PC-9 (cell line): ENCODE measurements around the gene TMEM63B.

Experiments used
- EZH2 ChIP-seq: fragments of 200-600 bp; sonication (generic); IDR thresholded peaks from 2 replicates; pipeline ENCODE4 v1.8.0; 2017; ENCODE audit warnings: antibody characterized with exemption, low read depth
- TF ChIP-seq, protein P1 (sequence below): fragments of 200-600 bp; sonication (generic); conservative IDR thresholded peaks from 2 replicates; pipeline ENCODE4 v1.6.1; 2017; ENCODE audit warnings: mixed run types, antibody characterized with exemption, mild to moderate bottlenecking, moderate library complexity

- TF ChIP-seq, protein P1, sequence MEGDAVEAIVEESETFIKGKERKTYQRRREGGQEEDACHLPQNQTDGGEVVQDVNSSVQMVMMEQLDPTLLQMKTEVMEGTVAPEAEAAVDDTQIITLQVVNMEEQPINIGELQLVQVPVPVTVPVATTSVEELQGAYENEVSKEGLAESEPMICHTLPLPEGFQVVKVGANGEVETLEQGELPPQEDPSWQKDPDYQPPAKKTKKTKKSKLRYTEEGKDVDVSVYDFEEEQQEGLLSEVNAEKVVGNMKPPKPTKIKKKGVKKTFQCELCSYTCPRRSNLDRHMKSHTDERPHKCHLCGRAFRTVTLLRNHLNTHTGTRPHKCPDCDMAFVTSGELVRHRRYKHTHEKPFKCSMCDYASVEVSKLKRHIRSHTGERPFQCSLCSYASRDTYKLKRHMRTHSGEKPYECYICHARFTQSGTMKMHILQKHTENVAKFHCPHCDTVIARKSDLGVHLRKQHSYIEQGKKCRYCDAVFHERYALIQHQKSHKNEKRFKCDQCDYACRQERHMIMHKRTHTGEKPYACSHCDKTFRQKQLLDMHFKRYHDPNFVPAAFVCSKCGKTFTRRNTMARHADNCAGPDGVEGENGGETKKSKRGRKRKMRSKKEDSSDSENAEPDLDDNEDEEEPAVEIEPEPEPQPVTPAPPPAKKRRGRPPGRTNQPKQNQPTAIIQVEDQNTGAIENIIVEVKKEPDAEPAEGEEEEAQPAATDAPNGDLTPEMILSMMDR = no peak
- no peak for TF ChIP-seq EZH2
Measured at GRCh38 chr6:44192428-44193041, 65.2 kb downstream of the TMEM63B start.
